Common myeloid progenitor, CD34-positive (primary cell): ENCODE data around the gene TMEM156.
"Not testable (repeated sequence)": the region's sequence is repeated elsewhere in the genome, so short reads cannot be mapped to it uniquely, and the experiment has no call there.

Experiments used
- CTCF ChIA-PET: fragments of 350-600 bp; sonication (Branson Sonifier 250); formaldehyde crosslinking; loops from one replicate; lab custom pipeline; 2021; ENCODE audit warnings: antibody characterized with exemption; lab: Charles Lee
- POLR2A ChIA-PET: fragments of 350-600 bp; sonication (Branson Sonifier 250); formaldehyde crosslinking; loops from one replicate; lab custom pipeline; 2021; ENCODE audit warnings: antibody characterized with exemption; lab: Charles Lee
- DNase-seq, 3 donors: peaks; one replicate each; pipeline versions ENCODE4 v3.0.0 to v3.0.0-alpha.2; 2013
- H3K27ac ChIP-seq, 2 experiments: 1 replicate in 1 of 2; 2 replicates in 1 of 2; pipeline ENCODE4 v1.7.0; 2013; ENCODE audit warnings: inconsistent platforms in 2 of 2, low read length in 2 of 2, mild to moderate bottlenecking in 2 of 2, low read depth in 1 of 2, moderate library complexity in 1 of 2; ENCODE audit not compliant: severe bottlenecking in 2 of 2, insufficient read depth in 1 of 2, poor library complexity in 1 of 2
- H3K27me3 ChIP-seq, 5 experiments: replicated peaks in 2 of 5; 1 replicate in 3 of 5; 2 replicates in 2 of 5; pipeline versions ENCODE4 v1.6.1 to v1.7.0; 2013; ENCODE audit warnings: low read length in 4 of 5, mild to moderate bottlenecking in 2 of 5, moderate library complexity in 2 of 5, inconsistent platforms in 1 of 5; ENCODE audit not compliant: insufficient read depth in 5 of 5, control insufficient read depth in 4 of 5
- H3K36me3 ChIP-seq, 4 experiments: 1 replicate in 2 of 4; 2 replicates in 2 of 4; pipeline versions ENCODE4 v1.6.1 to v1.7.0; 2013; ENCODE audit warnings: low read length in 3 of 4, control low read depth in 1 of 4, mild to moderate bottlenecking in 1 of 4; ENCODE audit not compliant: control insufficient read depth in 4 of 4, insufficient read depth in 4 of 4
- H3K4me1 ChIP-seq, 4 experiments: 1 replicate in 3 of 4; 2 replicates in 1 of 4; pipeline versions ENCODE4 v1.6.1 to v1.7.1; 2013; ENCODE audit warnings: low read length in 3 of 4, mild to moderate bottlenecking in 3 of 4, control low read depth in 1 of 4, inconsistent platforms in 1 of 4, moderate library complexity in 1 of 4; ENCODE audit not compliant: control insufficient read depth in 4 of 4, insufficient read depth in 4 of 4; ENCODE audit errors: control extremely low read depth in 1 of 4
- H3K4me3 ChIP-seq, 7 experiments: 1 replicate in 4 of 7; 2 replicates in 3 of 7; pipeline versions ENCODE4 v1.5.1 to v1.7.0; 2013; ENCODE audit warnings: mild to moderate bottlenecking in 7 of 7, low read length in 6 of 7, moderate library complexity in 6 of 7, inconsistent platforms in 2 of 7, low read depth in 2 of 7, control low read depth in 1 of 7; ENCODE audit not compliant: insufficient read depth in 4 of 7, control insufficient read depth in 1 of 7; ENCODE audit errors: extremely low read depth in 1 of 7
- H3K9me3 ChIP-seq, 5 experiments: 1 replicate in 4 of 5; 2 replicates in 1 of 5; pipeline versions ENCODE4 v1.6.1 to v1.7.1; 2013; ENCODE audit warnings: low read length in 4 of 5, mild to moderate bottlenecking in 2 of 5, inconsistent platforms in 1 of 5, low read depth in 1 of 5, moderate library complexity in 1 of 5; ENCODE audit not compliant: control insufficient read depth in 4 of 5, insufficient read depth in 2 of 5; ENCODE audit errors: control extremely low read depth in 1 of 5
- WGBS: methylation state at CpG from one replicate; pipeline ENCODE4 v1.1.5; 2013; ENCODE audit not compliant: insufficient coverage; 5-methylcytosine and 5-hydroxymethylcytosine counted together

TMEM156 gene

DNA sequence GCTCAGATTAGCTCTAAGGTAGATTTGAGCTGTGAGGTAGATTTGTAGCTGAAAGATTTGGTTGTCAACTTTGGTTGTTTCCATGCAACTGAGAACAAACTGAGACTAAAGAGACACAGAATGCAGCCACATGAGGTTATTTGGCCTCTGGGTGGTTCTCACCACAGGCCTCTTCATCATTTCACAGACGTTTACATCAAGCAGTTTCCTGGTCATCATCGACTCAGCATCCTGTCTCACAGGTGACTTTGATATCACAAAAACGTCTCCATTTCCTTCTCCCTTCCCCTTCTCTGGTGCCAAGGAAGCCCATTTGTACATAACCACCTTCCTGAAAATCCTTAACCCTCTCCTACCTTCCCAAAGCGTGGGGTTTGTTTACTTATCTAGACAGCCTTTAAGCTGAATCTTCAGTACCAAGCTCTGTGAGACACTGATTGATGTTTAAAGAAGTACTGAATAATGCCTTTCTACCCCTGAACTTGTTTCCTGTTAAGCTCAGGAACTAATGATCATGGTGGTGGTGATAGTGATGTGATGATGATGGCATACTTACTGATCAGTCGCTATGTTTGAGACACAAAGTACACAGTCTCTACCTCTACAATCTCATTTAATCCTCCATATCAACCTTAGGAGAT, 82.7 kb downstream of the TMEM156 start:
- POLR2A ChIA-PET: no interaction called here
- H3K27me3 ChIP-seq: no peaks in the 10 kb centered on the region

DNA sequence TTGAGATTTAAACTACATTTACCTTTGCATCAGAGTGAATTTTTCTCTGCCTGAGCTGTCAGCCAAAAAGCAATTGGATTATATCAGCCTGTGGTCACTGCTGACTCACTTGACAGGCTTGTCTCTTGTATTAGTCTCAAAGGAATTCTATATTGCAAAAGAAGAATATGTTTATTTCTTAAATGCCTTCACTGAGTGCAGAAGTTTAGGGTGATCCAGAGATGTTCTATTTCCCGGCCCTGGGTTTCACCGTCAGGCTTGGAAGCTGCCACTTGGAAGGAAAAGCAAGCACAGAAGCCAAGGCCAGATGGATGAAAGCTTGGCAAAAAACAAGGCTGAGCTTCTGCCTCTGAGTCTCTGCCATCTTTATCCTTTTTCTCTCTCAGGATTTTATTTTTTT, 83.7 kb downstream of the TMEM156 start:
- DNase-seq: peak in 2 of 3 donors; percentile 20 to 22

More for the DNA sequence above, 82.7 kb downstream of the TMEM156 start:
- Histone ChIP-seq H3K36me3 (no peaks in the 10 kb centered on the region), H3K4me1 (peaks cover 0 to 15% (median 7%) of the 10 kb centered on the region in 4 experiments), H3K4me3 (no peak overlapping the region), H3K27ac (no peak overlapping the region), H3K9me3 (no peaks in the 10 kb centered on the region)
- DNase-seq: peak in 2 of 3 donors; percentile 55 to 73
- CTCF ChIA-PET: interaction anchor here (0.6 to 1.5 kb wide), 6 partner anchors 8 to 291 kb away, joined by 3 to 5 read pairs (median 4); no protein-coding TSS in a partner anchor
- WGBS: 3% methylated on average over 3 of the region's 5 CpGs

DNA sequence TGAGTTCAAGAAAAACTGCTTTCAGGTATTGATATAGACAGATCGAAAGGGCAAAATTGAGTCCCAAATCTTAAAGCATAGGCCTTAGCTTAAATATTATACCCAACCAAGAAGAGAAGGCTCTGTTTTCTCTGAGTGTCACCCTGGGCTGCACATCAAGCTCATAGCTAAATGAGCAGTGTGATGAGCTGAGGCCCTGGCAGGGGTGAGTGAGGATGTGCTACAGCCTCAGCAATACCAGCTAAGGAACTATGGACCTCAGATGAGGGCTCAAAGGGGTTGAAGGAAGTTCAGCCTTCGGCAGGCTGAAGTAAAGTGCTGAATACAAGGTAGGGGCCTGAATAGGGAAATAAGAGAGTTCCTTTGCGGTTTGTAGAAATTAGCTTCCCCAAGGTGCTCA, 85.3 kb downstream of the TMEM156 start:
- ChIA-PET CTCF (interaction anchor here (0.8 kb wide), 1 partner anchor 44 kb away, joined by 3 read pairs; no protein-coding TSS in a partner anchor), POLR2A (no interaction called here)
- peaks cover 0 to 15% (median 7%) of the 10 kb centered on the region in 4 experiments for H3K4me1 ChIP-seq
- DNase-seq: no peak
- H3K27me3 ChIP-seq: no peaks in the 10 kb centered on the region
- H3K4me3 ChIP-seq: no peak overlapping the region
- no peaks in the 10 kb centered on the region for H3K36me3 ChIP-seq
- no peak overlapping the region for H3K27ac ChIP-seq
- 26% methylated on average over 2 of the region's 3 CpGs for WGBS
- H3K9me3 ChIP-seq: no peaks in the 10 kb centered on the region

More for the DNA sequence above, 83.7 kb downstream of the TMEM156 start:
- CTCF ChIA-PET: interaction anchor here (0.6 to 1.5 kb wide), 4 partner anchors 9 to 1290 kb away, joined by 3 to 5 read pairs (median 3); no protein-coding TSS in a partner anchor
- POLR2A ChIA-PET: interaction anchor here (0.7 kb wide), 1 partner anchor 28 kb away, joined by 3 read pairs; no protein-coding TSS in a partner anchor
- Histone ChIP-seq H3K4me3 (no peak overlapping the region), H3K27me3 (no peaks in the 10 kb centered on the region), H3K9me3 (no peaks in the 10 kb centered on the region), H3K4me1 (peaks cover 0 to 15% (median 7%) of the 10 kb centered on the region in 4 experiments), H3K36me3 (no peaks in the 10 kb centered on the region), H3K27ac (no peak overlapping the region)
- 100% methylated on average over 2 of the region's 2 CpGs for WGBS

DNA sequence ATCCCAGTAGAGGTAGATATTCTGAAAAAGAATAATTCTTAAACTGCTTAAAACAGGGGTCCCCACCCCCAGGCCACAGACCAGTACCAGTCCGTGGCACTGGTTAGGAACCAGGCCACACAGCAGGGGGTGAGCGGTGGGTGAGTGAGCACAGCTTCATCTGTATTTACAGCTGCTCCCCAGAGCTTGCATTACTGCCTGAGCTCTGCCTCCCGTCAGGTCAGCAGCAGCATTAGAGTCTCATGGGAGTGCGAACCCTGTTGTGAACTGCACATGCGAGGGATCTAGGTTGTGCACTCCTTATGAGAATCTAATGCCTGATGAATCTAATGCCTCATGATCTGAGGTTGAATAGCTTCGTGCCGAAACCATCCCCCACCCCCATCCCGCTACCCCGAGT, 87.8 kb downstream of the TMEM156 start:
- H3K27me3 ChIP-seq: no peaks in the 10 kb centered on the region
- no peak for DNase-seq
- 93% methylated on average over 9 of the region's 9 CpGs for WGBS
- POLR2A ChIA-PET: no interaction called here
- H3K36me3 ChIP-seq: no peaks in the 10 kb centered on the region
- no peak overlapping the region for H3K4me3 ChIP-seq
- H3K4me1 ChIP-seq: peaks cover 0 to 13% (median 7%) of the 10 kb centered on the region in 4 experiments
- H3K27ac ChIP-seq: no peak overlapping the region
- CTCF ChIA-PET: interaction anchor here (1.1 to 1.2 kb wide), 2 partner anchors 16 to 40 kb away, joined by 3 to 5 read pairs; no protein-coding TSS in a partner anchor
- H3K9me3 ChIP-seq: no peaks in the 10 kb centered on the region

DNA sequence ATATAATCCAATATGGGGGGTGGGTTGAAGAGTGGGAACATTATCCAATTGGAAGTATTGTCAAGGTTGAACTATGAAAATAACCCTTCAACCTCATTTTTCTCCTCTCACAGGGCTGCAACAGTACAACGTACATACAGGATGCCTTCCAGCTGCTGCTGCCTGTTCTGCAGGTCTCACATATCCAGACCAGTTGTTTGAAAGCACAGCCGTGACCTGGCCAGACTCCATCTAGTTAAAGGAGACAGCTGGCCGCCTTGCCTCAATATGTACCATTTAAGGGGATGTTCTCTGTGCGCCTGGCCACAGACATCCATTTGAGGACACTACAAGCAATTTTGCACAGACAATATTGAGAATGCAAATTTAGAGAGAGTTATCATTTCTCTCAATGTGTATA, 88.9 kb downstream of the TMEM156 start:
- no peak overlapping the region for H3K4me3 ChIP-seq
- POLR2A ChIA-PET: no interaction called here
- no peaks in the 10 kb centered on the region for H3K9me3 ChIP-seq
- no peaks in the 10 kb centered on the region for H3K36me3 ChIP-seq
- WGBS: 97% methylated on average over 4 of the region's 4 CpGs
- CTCF ChIA-PET: interaction anchor here (1.1 to 2.4 kb wide), 4 partner anchors 12 to 41 kb away, joined by 3 to 10 read pairs (median 4); no protein-coding TSS in a partner anchor
- no peak overlapping the region for H3K27ac ChIP-seq
- H3K27me3 ChIP-seq: no peaks in the 10 kb centered on the region
- H3K4me1 ChIP-seq: peaks cover 0 to 5% (median 2%) of the 10 kb centered on the region in 4 experiments
- no peak for DNase-seq

DNA sequence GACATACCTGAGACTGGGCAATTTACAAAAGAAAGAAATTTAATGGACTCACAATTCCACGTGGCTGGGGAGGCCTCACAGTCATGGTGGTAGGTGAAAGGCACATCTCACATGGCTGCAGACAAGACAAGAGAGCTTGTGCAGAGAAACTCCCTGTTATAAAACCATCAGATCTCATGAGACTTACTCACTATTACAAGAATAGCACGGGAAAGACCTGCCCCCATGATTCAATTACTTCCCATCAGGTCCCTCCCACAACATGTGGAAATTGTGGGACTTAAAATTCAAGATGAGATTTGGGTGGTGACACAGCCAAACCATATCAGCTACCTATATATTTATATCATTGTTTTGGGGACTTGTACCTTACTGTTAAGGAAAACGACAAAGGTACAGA, 90.3 kb downstream of the TMEM156 start:
- WGBS: 86% methylated on average over 2 of the region's 3 CpGs
- DNase-seq, H3K4me3 ChIP-seq, H3K27me3 ChIP-seq, H3K9me3 ChIP-seq, H3K27ac ChIP-seq, POLR2A ChIA-PET, H3K4me1 ChIP-seq, H3K36me3 ChIP-seq: not testable (repeated sequence)
- CTCF ChIA-PET: interaction anchor here (0.7 to 2.4 kb wide), 5 partner anchors 8 to 140 kb away, joined by 3 to 10 read pairs (median 5); no protein-coding TSS in a partner anchor

DNA sequence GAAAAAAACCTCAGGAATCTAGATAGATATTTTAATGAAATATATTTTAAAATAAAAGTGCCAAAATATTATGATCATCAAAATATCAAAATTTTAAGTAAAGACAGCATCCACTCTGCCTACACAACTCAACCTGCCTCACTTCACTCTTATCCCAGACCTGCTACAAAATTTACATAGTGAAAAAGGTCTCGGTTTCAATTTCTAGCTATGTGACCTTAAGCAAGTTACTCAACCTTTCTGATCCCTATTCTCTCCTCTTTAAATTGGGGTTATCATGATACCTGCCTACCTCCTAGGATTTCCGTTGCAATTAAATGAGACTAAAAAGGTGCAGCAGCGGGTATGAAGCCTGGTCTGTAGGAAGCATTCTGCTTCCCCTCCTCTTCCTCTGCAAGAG, 91.7 kb downstream of the TMEM156 start:
- CTCF ChIA-PET: no interaction called here

More for the DNA sequence above, 91.7 kb downstream of the TMEM156 start:
- 95% methylated on average over 3 of the region's 3 CpGs for WGBS
- POLR2A ChIA-PET: no interaction called here
- DNase-seq: no peak
- Histone ChIP-seq H3K4me1 (no peaks in the 10 kb centered on the region), H3K4me3 (no peak overlapping the region), H3K36me3 (no peaks in the 10 kb centered on the region), H3K9me3 (no peaks in the 10 kb centered on the region), H3K27ac (no peak overlapping the region), H3K27me3 (no peaks in the 10 kb centered on the region)
